Activated effector memory CD4-positive, alpha-beta T cell treated with anti-CD3 and anti-CD28 coated beads, Interleukin-2, amount 50 U/mL, for 16 hours (primary cell): ENCODE measurements around the gene FGF18.
"Not testable (repeated sequence)": the region's sequence is repeated elsewhere in the genome, so short reads cannot be mapped to it uniquely, and the experiment has no call there.

Experiments used
- DNase-seq: peaks from one replicate; pipeline ENCODE4 v3.0.0-alpha.2; 2020

Gene FGF18

DNA sequence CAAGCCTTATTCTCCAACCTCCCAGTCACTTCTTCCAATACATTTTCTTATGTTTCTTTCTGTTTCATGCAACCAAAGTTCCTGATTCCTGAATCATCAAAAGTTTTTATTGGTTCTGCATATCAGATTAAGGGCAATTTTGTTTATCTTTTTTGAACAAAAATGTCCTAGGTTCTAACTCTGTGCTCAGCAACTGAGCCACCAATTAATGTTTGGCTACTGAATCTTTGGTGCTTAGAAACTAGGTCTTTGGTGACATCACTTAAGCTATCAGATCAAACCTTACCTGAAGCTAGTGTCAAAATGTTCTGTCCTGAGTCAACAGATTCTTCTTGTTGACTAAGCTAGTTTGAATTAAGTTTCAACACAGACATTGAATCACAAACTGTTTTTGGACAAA lies 56.1 kb downstream of the FGF18 start:
- no peak for DNase-seq

DNA sequence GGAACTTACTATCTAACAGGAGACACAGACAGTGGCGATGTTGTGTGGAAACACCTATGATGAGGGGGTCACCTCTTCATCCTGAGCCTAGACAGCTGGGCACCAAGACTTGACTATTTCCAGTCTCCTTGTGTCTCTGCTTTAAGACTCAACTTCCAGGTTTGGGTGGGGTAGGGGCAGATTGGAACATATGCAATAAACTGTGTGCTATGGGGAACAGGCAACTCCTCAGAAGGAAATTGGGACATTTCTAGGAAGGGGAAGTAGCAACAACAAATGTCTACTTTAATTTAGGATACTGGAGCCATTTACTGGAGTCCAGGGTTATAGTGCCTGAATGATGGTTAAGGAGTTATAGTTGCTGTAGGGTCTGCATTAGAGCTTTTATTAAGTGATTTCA lies 57.3 kb downstream of the FGF18 start:
- DNase-seq: no peak

- DNase-seq: no peak
Observed at GRCh38 chr5:171477101-171477500, 57.7 kb downstream of the FGF18 start.

- no peak for DNase-seq
Observed at GRCh38 chr5:171477666-171478065, 58.2 kb downstream of the FGF18 start.

- DNase-seq: no peak
Observed at GRCh38 chr5:171478946-171479775, 59.7 kb downstream of the FGF18 start.

DNA sequence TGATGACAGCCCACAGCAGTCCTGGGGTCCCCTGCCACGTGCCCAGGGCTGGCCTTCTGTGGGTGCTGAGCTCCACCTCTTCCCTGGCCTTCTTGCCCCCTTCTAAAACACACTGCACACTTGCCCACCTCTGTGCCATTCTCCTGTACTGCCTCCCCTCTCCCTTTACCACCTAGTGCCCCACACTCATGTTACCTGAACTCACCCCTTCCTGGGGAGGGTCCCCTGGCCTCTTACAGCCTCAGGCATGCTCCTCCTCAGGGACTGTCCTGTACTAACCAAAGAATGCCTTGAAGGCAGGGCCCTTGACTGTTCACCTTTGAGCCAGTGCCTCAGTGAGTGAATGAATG lies 60.3 kb downstream of the FGF18 start:
- DNase-seq: no peak

GRCh38 chr5:171480239-171480638 lies 60.8 kb downstream of the FGF18 start:
- DNase-seq: no peak

- no peak for DNase-seq
Observed at GRCh38 chr5:171481571-171482433, 62.4 kb downstream of the FGF18 start.

DNA sequence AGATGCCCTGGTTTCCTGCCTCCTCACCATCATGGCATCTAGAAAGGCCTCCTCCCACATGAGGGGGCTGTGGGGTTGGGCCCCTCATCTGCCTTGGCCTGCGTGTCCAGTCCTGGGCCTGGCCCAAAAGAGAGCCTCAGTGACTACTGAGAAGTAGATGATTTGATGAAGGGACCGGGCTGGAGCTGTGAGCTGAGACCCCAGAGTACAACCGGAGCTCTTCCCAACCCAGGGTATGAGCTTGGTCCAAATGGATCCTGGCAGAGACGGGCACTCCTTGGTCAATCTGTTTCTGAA lies 62.9 kb downstream of the FGF18 start:
- no peak for DNase-seq

DNA sequence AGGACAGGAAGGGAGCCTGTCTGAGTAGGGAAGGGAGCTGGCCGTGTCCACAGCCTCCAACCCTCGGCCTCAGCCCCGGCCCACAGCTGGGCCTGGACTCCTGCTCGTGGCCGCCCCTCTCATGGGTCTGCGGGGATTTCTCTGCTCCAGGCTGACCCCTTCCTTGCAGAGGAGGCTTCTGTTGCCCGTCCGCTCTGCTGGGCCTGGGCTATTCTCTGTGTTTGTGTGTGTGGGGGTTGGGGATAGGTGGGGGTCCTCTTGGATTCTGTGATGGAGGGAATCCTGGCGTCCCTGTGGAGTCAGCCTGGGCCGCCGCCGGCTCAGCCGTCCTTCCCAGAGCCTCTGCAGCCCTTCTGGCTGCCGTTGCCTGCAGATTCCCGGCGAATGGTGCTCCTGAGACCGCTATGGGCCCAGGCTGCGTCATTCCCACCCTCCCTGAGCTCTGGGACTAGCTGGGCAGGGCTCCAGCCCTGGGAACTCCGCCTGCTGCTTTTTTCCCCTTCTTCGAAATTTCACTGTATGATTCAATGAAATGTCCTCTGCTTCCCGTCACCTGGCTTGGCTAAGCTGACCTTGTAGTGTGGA lies 64.2 kb downstream of the FGF18 start:
- no peak for DNase-seq

- peak; percentile 82 for DNase-seq
Observed at GRCh38 chr5:171484460-171484899, 65.0 kb downstream of the FGF18 start.

DNA sequence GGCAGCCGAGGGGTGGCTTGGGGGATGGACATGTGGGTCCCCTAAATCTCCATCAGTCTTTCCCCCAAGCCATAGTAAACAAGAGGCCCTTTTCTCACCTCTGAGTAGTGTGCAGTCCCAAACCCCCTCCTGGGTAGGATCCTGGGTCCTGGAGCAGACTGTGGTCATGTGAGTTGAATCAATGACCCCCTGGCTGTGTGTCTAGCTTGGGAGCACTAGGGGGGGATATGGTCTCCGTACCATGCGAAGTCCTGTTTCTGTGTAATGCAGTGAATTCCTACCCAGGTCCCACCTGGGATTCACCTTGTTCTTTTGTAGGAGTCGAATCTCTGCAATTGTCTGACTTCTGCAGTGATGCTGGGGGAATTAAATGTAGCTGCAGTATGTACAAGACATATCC lies 66.2 kb downstream of the FGF18 start:
- DNase-seq: no peak

GRCh38 chr5:171486613-171487012 lies 67.2 kb downstream of the FGF18 start:
- no peak for DNase-seq

- DNase-seq: no peak
Observed at GRCh38 chr5:171488876-171489275, 69.4 kb downstream of the FGF18 start.

DNA sequence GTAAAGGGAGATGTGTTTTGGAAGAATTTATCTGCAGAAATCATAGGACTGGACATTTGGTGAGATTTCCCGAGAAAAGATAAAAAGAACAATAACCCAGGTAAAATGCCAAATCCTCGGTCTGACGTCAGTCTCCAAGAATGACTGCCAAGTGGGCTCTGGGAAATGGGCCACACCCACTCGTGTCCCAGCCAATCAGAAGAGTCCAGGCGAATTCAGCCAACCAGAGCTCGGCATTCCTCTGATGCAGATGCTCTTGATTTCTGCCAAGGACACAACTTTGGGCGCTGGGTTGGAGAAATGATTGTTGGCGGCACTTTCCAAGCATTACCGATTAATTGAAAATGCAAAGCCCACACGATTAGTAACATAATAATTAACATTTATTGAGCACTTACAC lies 73.3 kb downstream of the FGF18 start:
- DNase-seq: no peak

DNA sequence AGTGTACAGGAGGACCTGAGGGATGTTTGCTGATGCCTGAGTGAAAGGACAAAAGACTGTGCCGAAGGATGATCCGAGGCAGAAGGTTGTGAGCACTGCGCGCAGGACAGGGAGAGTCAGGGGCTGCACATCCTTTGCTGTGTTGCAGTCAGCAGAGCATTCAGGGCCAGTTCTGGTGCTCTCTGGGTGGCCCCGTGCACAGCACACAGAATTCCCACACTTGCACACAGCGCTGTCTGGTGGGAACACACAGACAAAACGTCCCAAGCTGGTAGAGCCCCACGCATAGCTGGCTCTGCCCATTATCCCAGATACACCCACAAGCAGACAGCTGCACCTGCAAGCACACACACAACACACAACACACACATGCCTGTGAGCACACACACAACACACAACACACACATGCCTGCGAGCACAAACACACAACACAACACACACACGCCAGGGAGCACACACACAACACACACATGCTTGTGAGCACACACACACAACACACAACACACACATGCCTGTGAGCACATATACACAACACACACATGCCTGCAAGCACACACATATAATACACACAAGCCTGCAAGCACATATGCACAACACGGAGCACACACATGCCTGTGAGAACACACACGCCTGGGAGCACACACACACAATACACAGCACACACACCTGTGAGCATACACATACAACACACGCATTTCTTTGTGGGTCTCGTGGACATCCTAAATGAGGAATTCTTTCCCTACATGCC lies 74.4 kb downstream of the FGF18 start:
- no peak for DNase-seq

- DNase-seq: no peak
Observed at GRCh38 chr5:171494452-171495121, 75.1 kb downstream of the FGF18 start.

DNA sequence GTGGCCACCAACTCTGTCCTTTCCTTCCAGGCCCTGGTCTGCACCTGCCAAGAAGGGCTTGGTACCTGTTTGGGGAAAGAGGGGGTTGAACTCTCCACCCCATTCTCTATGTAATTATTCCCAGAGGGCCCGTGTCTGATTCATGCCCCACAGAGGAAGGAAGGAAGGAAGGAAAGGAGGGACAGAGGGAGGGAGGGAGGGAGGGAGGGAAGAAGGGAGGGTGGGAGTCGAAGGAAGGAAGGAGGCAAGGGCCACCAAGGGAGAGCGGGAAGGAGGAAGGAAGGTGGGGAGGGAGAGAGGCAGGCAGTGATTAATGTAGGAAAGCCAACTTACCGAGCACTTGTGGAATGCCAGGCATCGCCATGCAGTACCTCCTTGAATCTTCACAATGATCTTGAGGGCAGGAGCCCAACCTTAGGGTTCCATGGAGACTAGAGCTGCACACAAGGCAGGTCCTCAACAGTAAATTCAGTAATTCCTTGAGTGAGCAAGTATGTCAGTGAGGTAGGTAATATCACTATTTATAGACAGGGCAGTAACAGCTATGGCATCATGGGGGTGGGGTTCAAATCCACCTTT lies 75.8 kb downstream of the FGF18 start:
- DNase-seq: no peak

DNA sequence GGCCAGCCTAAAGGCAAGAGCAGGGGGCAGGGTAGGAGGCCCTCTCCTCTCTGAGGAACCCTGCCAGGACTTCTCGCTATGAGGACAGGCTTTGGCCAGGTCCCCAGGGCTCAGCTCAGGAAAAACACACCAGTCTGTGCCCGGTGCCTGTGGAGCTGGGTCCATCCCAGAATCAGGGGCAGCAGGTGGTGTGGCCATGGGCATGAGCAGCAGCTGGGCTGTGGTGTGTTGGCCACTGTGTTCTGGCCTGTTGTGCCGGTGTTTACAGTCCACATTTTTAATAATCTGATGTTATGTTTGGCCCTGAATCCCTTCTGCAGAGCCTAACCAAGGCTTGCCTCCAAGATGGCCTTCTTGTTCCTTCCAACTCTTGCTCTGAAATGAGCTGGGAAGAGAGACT lies 77.0 kb downstream of the FGF18 start:
- no peak for DNase-seq

DNA sequence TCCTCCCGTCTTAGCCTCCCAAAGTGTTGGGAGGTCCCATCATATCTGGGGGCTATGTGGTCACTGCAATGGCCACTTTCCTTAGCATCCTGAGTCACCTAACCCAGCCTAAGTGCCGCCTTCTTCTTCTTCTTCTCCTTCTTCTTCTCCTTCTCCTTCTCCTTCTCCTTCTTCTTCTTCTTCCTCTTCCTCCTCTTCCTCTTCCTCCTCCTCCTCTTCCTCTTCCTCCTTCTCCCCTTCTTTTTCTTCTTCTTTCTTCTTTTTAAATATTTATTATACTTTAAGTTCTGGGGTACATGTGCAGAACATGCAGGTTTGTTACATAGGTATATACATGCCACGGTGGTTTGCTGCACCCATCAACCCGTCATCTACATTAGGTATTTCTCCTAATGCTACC lies 78.0 kb downstream of the FGF18 start:
- not testable (repeated sequence) for DNase-seq

DNA sequence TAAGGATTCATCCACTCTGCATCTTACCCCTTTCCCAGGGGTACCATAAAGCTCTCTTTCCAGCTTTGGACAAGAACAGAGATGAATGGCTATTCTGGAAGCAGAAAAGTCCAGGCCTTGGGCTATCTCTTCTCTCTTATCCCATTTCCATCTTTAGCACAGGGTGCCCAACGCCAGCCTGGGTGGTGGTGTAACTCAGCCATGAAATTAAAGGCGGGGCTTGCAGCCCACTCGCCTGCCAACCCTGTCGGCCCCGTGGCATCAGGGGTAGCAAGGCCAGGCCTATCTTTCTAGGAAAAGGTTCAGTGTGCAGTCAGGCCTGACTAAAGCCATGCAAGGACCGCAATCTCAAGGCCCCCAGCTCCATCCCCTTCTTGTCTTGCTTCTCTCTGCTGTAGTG lies 78.7 kb downstream of the FGF18 start:
- DNase-seq: no peak

DNA sequence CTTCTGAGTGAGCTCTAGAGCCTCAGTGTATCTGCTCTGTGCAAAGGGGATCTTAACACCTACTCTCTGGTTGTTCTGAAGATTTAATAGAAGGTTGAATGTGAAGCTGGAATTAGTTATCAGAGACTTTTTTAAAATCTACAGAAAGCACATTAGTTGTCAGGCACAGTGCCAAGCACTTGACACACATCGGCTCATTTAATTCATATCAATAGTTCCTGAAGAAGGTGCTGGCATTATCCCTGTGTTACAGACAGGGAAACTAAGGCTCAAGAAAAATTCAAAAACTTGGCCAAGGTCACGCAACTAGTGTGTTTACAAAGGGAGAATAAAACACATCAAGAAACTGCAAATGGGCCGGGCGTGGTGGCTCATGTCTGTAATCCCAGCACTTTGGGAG lies 80.2 kb downstream of the FGF18 start:
- no peak for DNase-seq
